GM23338 (cell line): ENCODE results near the gene NHS. TPM values are rescaled to one million over a fixed set of nuclear protein-coding genes. Genes with fewer than 3 reads are reported as not detected.

ENCODE experiments used
- ATAC-seq: fragments of 200-7000 bp; cut with Tn5 transposase; 3 replicates; pipeline ENCODE4 v1.9.1; 2020
- DNase-seq: peaks from one replicate; pipeline ENCODE4 v3.0.0-alpha.2; 2015; ENCODE audit warnings: low spot score
- H2AFZ ChIP-seq: fragments of 200-600 bp; sonication (generic); 2 replicates; pipeline ENCODE4 v1.8.0; 2016; ENCODE audit warnings: antibody characterized with exemption, mild to moderate bottlenecking, moderate library complexity
- H3F3A ChIP-seq: fragments of 200-600 bp; sonication (generic); replicated peaks from 2 replicates; pipeline ENCODE4 v1.8.0; 2017; ENCODE audit warnings: antibody characterized with exemption, mixed run types, low read depth
- H3K27ac ChIP-seq: fragments of 200-600 bp; sonication (generic); 2 replicates; pipeline ENCODE4 v1.6.1; 2016; ENCODE audit warnings: low read depth
- H3K27me3 ChIP-seq: fragments of 200-600 bp; sonication (generic); 2 replicates; pipeline ENCODE4 v1.8.0; 2016; ENCODE audit warnings: mild to moderate bottlenecking, mixed run types, moderate library complexity; ENCODE audit not compliant: insufficient read depth
- H3K36me3 ChIP-seq: fragments of 200-600 bp; sonication (generic); 2 replicates; pipeline ENCODE4 v1.8.0; 2016; ENCODE audit warnings: mild to moderate bottlenecking; ENCODE audit not compliant: insufficient read depth
- H3K4me1 ChIP-seq: fragments of 200-600 bp; sonication (generic); 2 replicates; pipeline ENCODE4 v1.8.0; 2016; ENCODE audit warnings: mild to moderate bottlenecking, moderate library complexity; ENCODE audit not compliant: insufficient read depth
- H3K4me2 ChIP-seq: fragments of 200-600 bp; sonication (generic); 2 replicates; pipeline ENCODE4 v1.7.1; 2017; ENCODE audit warnings: mixed run types
- H3K4me3 ChIP-seq: fragments of 200-600 bp; sonication (generic); 2 replicates; pipeline ENCODE4 v1.6.1; 2016; ENCODE audit warnings: mixed run types
- H3K79me2 ChIP-seq: fragments of 200-600 bp; sonication (generic); replicated peaks from 2 replicates; pipeline ENCODE4 v1.8.0; 2017; ENCODE audit warnings: mild to moderate bottlenecking; ENCODE audit not compliant: insufficient read depth
- H3K9me2 ChIP-seq: fragments of 200-600 bp; sonication (generic); 2 replicates; pipeline ENCODE4 v1.8.0; 2017; ENCODE audit not compliant: insufficient read depth
- H4K20me1 ChIP-seq: fragments of 200-600 bp; sonication (generic); replicated peaks from 2 replicates; pipeline ENCODE4 v1.8.0; 2017; ENCODE audit warnings: mild to moderate bottlenecking; ENCODE audit not compliant: insufficient read depth
- H3K27ac Mint-ChIP-seq: 2 replicates; pipeline ENCODE4 v1.8.0; 2020; ENCODE audit warnings: inconsistent platforms, mild to moderate bottlenecking, moderate library complexity, mixed read lengths
- H3K27me3 Mint-ChIP-seq: 3 replicates; pipeline ENCODE4 v1.8.0; 2022; ENCODE audit warnings: low read depth, mild to moderate bottlenecking, moderate library complexity, mixed read lengths, inconsistent platforms; ENCODE audit not compliant: insufficient read depth, poor library complexity
- H3K36me3 Mint-ChIP-seq: 3 replicates; pipeline ENCODE4 v1.8.0; 2021; ENCODE audit warnings: low read depth, mild to moderate bottlenecking, inconsistent platforms, moderate library complexity, mixed read lengths
- H3K4me1 Mint-ChIP-seq: 3 replicates; pipeline ENCODE4 v1.8.0; 2020; ENCODE audit warnings: mild to moderate bottlenecking, inconsistent platforms, mixed read lengths
- H3K4me3 Mint-ChIP-seq: 3 replicates; pipeline ENCODE4 v1.8.0; 2021; ENCODE audit warnings: moderate library complexity, mild to moderate bottlenecking, inconsistent platforms, mixed read lengths
- H3K9me3 Mint-ChIP-seq: 3 replicates; pipeline ENCODE4 v1.8.0; 2020; ENCODE audit warnings: moderate library complexity, mild to moderate bottlenecking, inconsistent platforms, mixed read lengths
- CREB1 ChIP-seq: fragments of 250-450 bp; sonication (Bioruptor Pico); IDR thresholded peaks from 2 replicates; pipeline ENCODE4 v1.5.0; 2020; ENCODE audit warnings: low read depth, mild to moderate bottlenecking, moderate library complexity
- CTCF ChIP-seq, 2 experiments: fragments of 200-600 bp in 1 of 2; sonication (generic) in 1 of 2; conservative IDR thresholded peaks; 2 replicates each; pipeline versions ENCODE4 v1.5.1 to v1.6.1; 2016 to 2017; ENCODE audit warnings: antibody characterized with exemption in 2 of 2, low read depth in 2 of 2, mild to moderate bottlenecking in 2 of 2, moderate library complexity in 1 of 2
- ETS1 ChIP-seq: IDR thresholded peaks from 2 replicates; pipeline ENCODE4 v1.6.1; 2016; ENCODE audit warnings: antibody characterized with exemption
- EZH2 ChIP-seq: fragments of 200-600 bp; sonication (generic); IDR thresholded peaks from one replicate; pipeline ENCODE4 v1.8.0; 2017; ENCODE audit warnings: antibody characterized with exemption, mild to moderate bottlenecking, low read depth; ENCODE audit not compliant: unreplicated experiment
- EZH2phosphoT487 ChIP-seq: fragments of 200-600 bp; sonication (generic); IDR thresholded peaks from one replicate; pipeline ENCODE4 v1.8.1; 2018; ENCODE audit warnings: antibody characterized with exemption; ENCODE audit not compliant: unreplicated experiment
- JUNB ChIP-seq: IDR thresholded peaks from one replicate; pipeline ENCODE4 v1.6.1; 2016; ENCODE audit warnings: antibody characterized with exemption; ENCODE audit not compliant: unreplicated experiment
- NANOG ChIP-seq: IDR thresholded peaks from 2 replicates; pipeline ENCODE4 v1.6.1; 2016; ENCODE audit warnings: antibody characterized with exemption, borderline replicate concordance
- POLR2AphosphoS5 ChIP-seq: IDR thresholded peaks from 2 replicates; pipeline ENCODE4 v1.6.1; 2016; ENCODE audit warnings: antibody characterized with exemption, low read depth
- REST ChIP-seq: IDR thresholded peaks from one replicate; pipeline ENCODE4 v1.6.1; 2018; ENCODE audit warnings: antibody characterized with exemption; ENCODE audit not compliant: unreplicated experiment
- STAT1 ChIP-seq: IDR thresholded peaks from one replicate; pipeline ENCODE4 v1.6.1; 2016; ENCODE audit warnings: antibody characterized with exemption; ENCODE audit not compliant: unreplicated experiment
- ZNF114 ChIP-seq: fragments of 250-450 bp; sonication (Bioruptor Pico); IDR thresholded peaks from 2 replicates; pipeline ENCODE4 v1.5.0; 2020; ENCODE audit warnings: mild to moderate bottlenecking, moderate library complexity
- ZNF331 ChIP-seq: fragments of 250-450 bp; sonication (Bioruptor Pico); IDR thresholded peaks from 2 replicates; pipeline ENCODE4 v1.5.0; 2020; ENCODE audit warnings: low read depth, mild to moderate bottlenecking, moderate library complexity
- ZNF462 ChIP-seq: fragments of 250-450 bp; sonication (Bioruptor Pico); IDR thresholded peaks from 2 replicates; pipeline ENCODE4 v1.5.0; 2020; ENCODE audit warnings: mild to moderate bottlenecking, moderate library complexity
- polyA plus RNA-seq: library from polyadenylated mRNA; unstranded; fragments of >200 nt; fragmentation: Nextera tagmentation; extraction: Ambion mirVana; gene quantifications from 2 replicates; pipeline ENCODE4 v1.2.1, GENCODE V29; 2016
- total RNA-seq: library from RNA; depleted of rRNA; stranded (reverse); fragments of >200 nt; shearing (Covaris generic); gene quantifications from 2 replicates; pipeline ENCODE4 v1.2.3, GENCODE V29; 2014

NHS gene
- total and polyA plus RNA-seq, 2 experiments from 2014 or later: 1.8 to 8.2 TPM

GRCh38 chrX:17566740-17567139 lies 191.7 kb downstream of the NHS start:
- H3K27me3 ChIP-seq: no peaks in the 10 kb centered on the region
- H3K36me3 Mint-ChIP-seq: no peaks in the 10 kb centered on the region
- no peak for TF ChIP-seq ETS1
- TF ChIP-seq EZH2phosphoT487: no peak
- no peak for TF ChIP-seq CREB1 (CRISPR knock-in tag)
- TF ChIP-seq ZNF114 (CRISPR knock-in tag): no peak
- TF ChIP-seq REST: no peak
- TF ChIP-seq EZH2: no peak
- TF ChIP-seq POLR2AphosphoS5: no peak
- no peak for TF ChIP-seq CTCF (conservative IDR thresholded peaks at IDR 0.05; ENCODE audit: low read depth in 2 of 2)
- no peak for TF ChIP-seq ZNF462 (CRISPR knock-in tag)
- TF ChIP-seq NANOG: no peak
- TF ChIP-seq ZNF331: no peak
- no peak for TF ChIP-seq STAT1
- TF ChIP-seq JUNB: no peak
- no peak overlapping the region for H3K4me2 ChIP-seq
- H4K20me1 ChIP-seq: no peaks in the 10 kb centered on the region
- no peaks in the 10 kb centered on the region for H3K27me3 Mint-ChIP-seq
- H2AFZ ChIP-seq: no peak overlapping the region
- peaks cover 10% of the 10 kb centered on the region; the same call in 2 of the 3 replicates for H3K4me1 Mint-ChIP-seq
- ATAC-seq (no peak), DNase-seq (no peak)
- H3K27ac Mint-ChIP-seq: no peak overlapping the region
- no peak overlapping the region for H3K4me3 Mint-ChIP-seq
- no peaks in the 10 kb centered on the region for H3F3A ChIP-seq
- no peaks in the 10 kb centered on the region for H3K79me2 ChIP-seq
- H3K36me3 ChIP-seq: no peaks in the 10 kb centered on the region
- peaks cover 4% of the 10 kb centered on the region; the same call in 1 of the 2 replicates for H3K4me1 ChIP-seq
- no peaks in the 10 kb centered on the region for H3K9me3 Mint-ChIP-seq
- no peak overlapping the region for H3K4me3 ChIP-seq
- H3K9me2 ChIP-seq: no peaks in the 10 kb centered on the region
- no peak overlapping the region for H3K27ac ChIP-seq
